CD4-positive, CD25-positive, alpha-beta regulatory T cell (primary cell): Measurements from ENCODE around the gene DIPK1B. TPM values are rescaled to one million over a fixed set of nuclear protein-coding genes. Genes with fewer than 3 reads are reported as not detected.
"Not testable (repeated sequence)": the region's sequence is repeated elsewhere in the genome, so short reads cannot be mapped to it uniquely, and the experiment has no call there.

ENCODE experiments used
- ATAC-seq, 2 donors: fragments of 150-1000 bp; cut with Tn5 transposase; one replicate each; pipeline ENCODE4 v1.10.0; 2021; ENCODE audit warnings: low read depth in 2 of 2, moderate number of reproducible peaks in 2 of 2, moderate library complexity in 1 of 2
- DNase-seq, 3 donors: peaks; one replicate each; pipeline versions ENCODE4 v3.0.0 to v3.0.0-alpha.2; 2012 to 2022; ENCODE audit warnings: mixed read lengths in 1 of 3
- H3K27ac ChIP-seq: one replicate; pipeline ENCODE4 v1.7.0; 2013; ENCODE audit warnings: mild to moderate bottlenecking, low read length; ENCODE audit not compliant: insufficient read depth, poor library complexity, severe bottlenecking
- H3K27me3 ChIP-seq: one replicate; pipeline ENCODE4 v1.7.0; 2013; ENCODE audit warnings: low read length; ENCODE audit not compliant: control insufficient read depth, insufficient read depth
- H3K36me3 ChIP-seq: one replicate; pipeline ENCODE4 v1.7.0; 2013; ENCODE audit warnings: mild to moderate bottlenecking, low read length, moderate library complexity; ENCODE audit not compliant: control insufficient read depth, insufficient read depth
- H3K4me1 ChIP-seq: 2 replicates; pipeline ENCODE4 v1.7.0; 2013; ENCODE audit warnings: mild to moderate bottlenecking, low read length; ENCODE audit not compliant: insufficient read depth, control insufficient read depth, poor library complexity, severe bottlenecking
- H3K4me3 ChIP-seq: one replicate; pipeline ENCODE4 v1.7.0; 2013; ENCODE audit warnings: low read depth, mild to moderate bottlenecking, low read length, moderate library complexity
- H3K9me3 ChIP-seq, 2 experiments: 1 replicate in 1 of 2; 2 replicates in 1 of 2; pipeline ENCODE4 v1.7.0; 2013; ENCODE audit warnings: low read length in 2 of 2, mild to moderate bottlenecking in 1 of 2, moderate library complexity in 1 of 2; ENCODE audit not compliant: control insufficient read depth in 2 of 2
- H3K27ac Mint-ChIP-seq, 3 donors: one replicate each; pipeline ENCODE4 v1.8.0; 2020 to 2022; ENCODE audit warnings: mild to moderate bottlenecking in 3 of 3, mixed read lengths in 3 of 3, moderate library complexity in 2 of 3
- H3K27me3 Mint-ChIP-seq: one replicate; pipeline ENCODE4 v1.8.0; 2022; ENCODE audit warnings: mild to moderate bottlenecking, mixed read lengths
- H3K36me3 Mint-ChIP-seq: one replicate; pipeline ENCODE4 v1.8.0; 2020; ENCODE audit warnings: mixed read lengths
- H3K4me1 Mint-ChIP-seq, 4 donors: one replicate each; pipeline ENCODE4 v1.8.0; 2020 to 2022; ENCODE audit warnings: mixed read lengths in 4 of 4, mild to moderate bottlenecking in 1 of 4
- H3K4me3 Mint-ChIP-seq, 4 donors: one replicate each; pipeline ENCODE4 v1.8.0; 2020 to 2022; ENCODE audit warnings: mild to moderate bottlenecking in 4 of 4, mixed read lengths in 4 of 4, moderate library complexity in 3 of 4
- H3K9me3 Mint-ChIP-seq, 7 donors: one replicate each; pipeline ENCODE4 v1.8.0; 2020 to 2022; ENCODE audit warnings: mixed read lengths in 7 of 7, mild to moderate bottlenecking in 3 of 7, moderate library complexity in 2 of 7
- polyA plus RNA-seq, 4 donors: library from polyadenylated mRNA; unstranded; fragments of 300-500 nt; fragmentation: Illumina TruSeq; gene quantifications; one replicate each; pipeline ENCODE4 v1.2.3, GENCODE V29; 2021
- total RNA-seq: library from RNA; stranded (reverse); gene quantifications from one replicate; pipeline ENCODE4 v1.2.3, GENCODE V29; 2022

DIPK1B gene
- total and polyA plus RNA-seq, 5 donors from 2014 or later, result 0.16 to 1.3 TPM; not detected in 3

DNA sequence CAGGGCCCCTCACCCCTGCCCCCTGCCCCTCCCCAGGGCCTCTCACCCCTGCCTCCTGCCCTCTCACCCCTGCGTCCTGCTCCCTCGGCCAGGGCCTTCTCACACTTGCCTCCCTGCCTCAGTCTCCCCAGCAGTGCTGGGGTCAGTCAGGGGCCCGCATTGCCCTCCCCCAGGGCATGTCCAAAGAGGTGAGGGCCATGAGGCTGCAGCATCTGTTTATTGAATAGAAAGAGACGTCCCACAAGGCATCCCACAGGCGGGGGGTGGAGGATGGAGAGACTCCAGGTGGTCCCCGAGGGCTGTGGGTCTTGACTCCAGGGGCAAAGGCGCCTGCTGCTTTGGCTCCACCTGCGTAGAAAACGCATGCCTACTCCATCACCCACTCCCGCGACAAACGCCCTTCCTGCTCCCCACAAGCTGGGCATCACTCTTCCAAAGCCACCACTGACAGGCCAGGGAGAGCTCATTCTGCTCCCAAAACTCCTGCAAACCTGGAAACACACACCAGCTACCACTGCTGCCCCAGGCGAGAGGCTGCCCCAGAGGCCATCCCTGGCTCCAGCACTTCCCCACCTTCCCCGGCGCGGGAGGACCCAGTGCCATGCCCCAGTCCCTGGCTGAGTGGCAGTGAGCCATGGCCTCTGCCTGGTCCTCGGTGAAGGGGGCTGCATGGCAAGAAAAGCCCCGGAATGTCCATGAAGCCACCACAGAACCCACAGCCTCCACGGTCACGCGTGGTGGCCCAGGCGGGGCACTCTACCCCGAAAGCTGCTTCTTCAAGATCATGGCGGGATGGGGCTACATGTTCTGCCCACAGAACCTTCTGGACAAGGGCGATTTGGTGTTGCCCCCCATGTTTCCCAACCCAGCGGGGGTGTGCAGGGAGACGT lies 47.3 kb downstream of the DIPK1B start:
- DNase-seq (no peak), ATAC-seq (no peak)
- Histone ChIP-seq H3K27me3 (no peaks in the 10 kb centered on the region), H3K4me1 (no peaks in the 10 kb centered on the region), H3K4me3 (no peak overlapping the region), H3K9me3 (peaks cover 0 to 2% of the 10 kb centered on the region in 2 experiments), H3K27ac (no peak overlapping the region), H3K36me3 (no peaks in the 10 kb centered on the region)
- Mint-ChIP-seq H3K4me3 (no peak overlapping the region), H3K27me3 (no peaks in the 10 kb centered on the region), H3K36me3 (no peaks in the 10 kb centered on the region), H3K4me1 (peaks cover 0 to 5% (median 0%) of the 10 kb centered on the region in 4 donors), H3K27ac (no peak overlapping the region), H3K9me3 (peaks cover 0 to 3% (median 0%) of the 10 kb centered on the region in 7 donors)

DNA sequence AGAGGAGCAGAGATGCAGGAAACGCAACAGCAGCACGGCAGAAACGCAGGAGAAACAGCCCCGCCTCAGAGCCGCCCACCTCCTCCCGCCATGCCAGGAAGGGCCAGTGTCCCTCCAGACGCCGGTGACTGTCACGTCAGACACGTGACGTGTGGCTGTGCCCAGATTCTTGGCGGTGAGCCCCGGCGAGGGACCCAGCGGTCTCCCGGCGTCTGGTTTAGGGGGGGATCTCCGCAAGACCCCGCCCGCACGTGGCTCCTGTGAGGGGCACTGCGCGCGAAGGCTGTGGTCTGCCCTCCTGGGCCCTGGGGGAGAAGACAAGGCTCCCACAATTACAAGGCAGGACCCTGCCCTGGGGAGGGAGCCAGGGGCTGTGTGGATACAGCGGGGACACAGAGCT lies 48.1 kb downstream of the DIPK1B start:
- no peaks in the 10 kb centered on the region for H3K27me3 ChIP-seq
- DNase-seq (no peak), ATAC-seq (no peak)
- Mint-ChIP-seq H3K4me3 (no peak overlapping the region), H3K36me3 (no peaks in the 10 kb centered on the region), H3K9me3 (peaks cover 0 to 3% (median 0%) of the 10 kb centered on the region in 7 donors), H3K27me3 (no peaks in the 10 kb centered on the region), H3K4me1 (peaks cover 0 to 5% (median 0%) of the 10 kb centered on the region in 4 donors), H3K27ac (no peak overlapping the region)
- H3K27ac ChIP-seq, result no peak overlapping the region
- H3K9me3 ChIP-seq, result peaks cover 0 to 2% of the 10 kb centered on the region in 2 experiments
- no peaks in the 10 kb centered on the region for H3K36me3 ChIP-seq
- H3K4me1 ChIP-seq, result peaks cover 3% of the 10 kb centered on the region
- no peak overlapping the region for H3K4me3 ChIP-seq

DNA sequence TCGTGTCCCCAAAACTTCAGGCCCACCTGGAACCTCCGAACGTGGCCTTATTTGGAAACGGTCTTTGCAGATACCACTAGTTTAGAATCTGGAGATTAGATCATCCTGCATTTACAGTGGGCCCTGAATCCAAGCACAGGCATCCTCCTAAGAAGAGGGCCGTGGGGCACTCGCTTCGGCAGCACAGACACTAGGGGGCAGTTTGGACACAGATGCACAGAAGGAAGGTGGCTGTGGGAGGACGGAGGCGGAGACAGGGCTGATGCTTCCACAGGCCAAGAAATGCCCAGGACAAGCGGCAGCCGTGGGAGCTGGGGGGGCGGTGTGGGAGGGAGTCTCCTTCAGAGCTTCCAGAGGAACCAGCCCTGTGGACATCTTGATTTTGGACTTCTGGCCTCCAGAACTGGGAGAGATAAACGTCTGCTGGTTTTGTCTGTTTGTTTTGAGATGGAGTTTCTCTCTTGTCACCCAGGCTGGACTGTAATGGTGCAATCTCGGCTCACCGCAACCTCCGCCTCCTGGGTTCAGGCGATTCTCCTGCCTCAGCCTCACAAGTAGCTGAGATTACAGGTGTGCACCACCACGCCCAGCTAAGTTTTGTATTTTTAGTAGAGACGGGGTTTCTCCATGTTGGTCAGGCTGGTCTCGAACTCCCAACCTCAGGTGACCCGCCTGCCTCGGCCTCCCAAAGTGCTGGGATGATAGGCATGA lies 48.6 kb downstream of the DIPK1B start:
- H3K27me3 ChIP-seq, H3K4me3 Mint-ChIP-seq, H3K27me3 Mint-ChIP-seq, H3K4me1 ChIP-seq, H3K27ac ChIP-seq, H3K27ac Mint-ChIP-seq, H3K9me3 ChIP-seq, H3K36me3 Mint-ChIP-seq, H3K4me3 ChIP-seq, H3K9me3 Mint-ChIP-seq, ATAC-seq, H3K36me3 ChIP-seq: not testable (repeated sequence)
- H3K4me1 Mint-ChIP-seq, result peaks cover 0 to 11% (median 0%) of the 10 kb centered on the region in 4 donors
- DNase-seq, result peak in 1 of 3 donors; percentile 36

DNA sequence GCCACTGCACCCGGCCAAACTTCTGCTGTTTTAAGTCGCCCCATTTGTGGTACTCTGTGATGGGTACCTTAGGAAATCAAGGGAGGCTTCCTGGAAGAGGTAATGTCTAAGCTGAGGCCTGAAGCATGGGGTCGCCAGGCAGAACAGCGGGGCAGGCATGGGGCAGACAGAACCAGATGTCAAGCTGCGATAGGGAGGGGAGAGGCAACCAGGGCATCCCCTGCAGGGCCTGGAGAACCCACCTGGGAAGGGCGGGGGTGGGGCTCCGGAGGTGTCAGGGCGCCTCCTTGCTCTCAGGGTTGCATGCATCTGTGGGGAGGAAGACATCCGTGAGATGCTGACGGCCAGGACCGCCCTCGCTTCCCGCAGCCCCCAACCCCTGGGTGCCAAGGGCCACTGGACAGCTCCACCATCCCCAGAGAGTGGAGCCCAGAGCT lies 49.2 kb downstream of the DIPK1B start:
- H3K36me3 ChIP-seq, result no peaks in the 10 kb centered on the region
- H3K36me3 Mint-ChIP-seq, result no peaks in the 10 kb centered on the region
- peaks cover 0 to 16% (median 3%) of the 10 kb centered on the region in 4 donors for H3K4me1 Mint-ChIP-seq
- H3K27ac Mint-ChIP-seq, result no peak overlapping the region
- no peak overlapping the region for H3K4me3 ChIP-seq
- H3K27ac ChIP-seq, result no peak overlapping the region
- peaks cover 6% of the 10 kb centered on the region for H3K4me1 ChIP-seq
- peaks cover under 1% of the 10 kb centered on the region for H3K27me3 Mint-ChIP-seq
- no peaks in the 10 kb centered on the region for H3K9me3 Mint-ChIP-seq
- ATAC-seq, result no peak
- no peaks in the 10 kb centered on the region for H3K9me3 ChIP-seq
- H3K27me3 ChIP-seq, result no peaks in the 10 kb centered on the region
- no peak for DNase-seq
- no peak overlapping the region for H3K4me3 Mint-ChIP-seq

DNA sequence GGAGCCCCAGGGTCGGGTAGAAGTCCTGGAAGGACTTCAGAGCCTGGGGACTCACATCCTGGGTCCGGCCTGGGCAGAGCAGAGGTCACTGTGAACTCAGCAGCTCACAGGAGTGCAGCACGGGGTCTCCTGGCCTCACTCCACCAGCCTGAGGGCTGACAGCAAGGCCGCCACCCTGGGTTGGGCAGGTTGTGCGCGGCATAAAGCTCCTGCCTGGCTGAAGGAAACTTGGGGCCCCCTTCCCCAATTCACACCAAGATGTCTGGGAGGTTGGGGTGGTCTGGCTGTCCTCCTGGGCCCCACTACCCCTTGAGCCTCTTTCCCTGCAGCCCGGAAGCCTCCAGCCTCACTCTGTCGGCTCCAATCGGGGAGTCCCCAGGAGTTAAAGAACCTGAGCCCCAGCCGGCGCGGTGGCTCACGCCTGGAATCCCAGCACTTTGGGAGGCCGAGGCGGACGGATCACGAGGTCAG lies 49.9 kb downstream of the DIPK1B start:
- H3K4me1 ChIP-seq, result peaks cover 11% of the 10 kb centered on the region
- no peak overlapping the region for H3K27ac Mint-ChIP-seq
- DNase-seq (no peak), ATAC-seq (no peak)
- H3K4me3 Mint-ChIP-seq, result no peak overlapping the region
- H3K27ac ChIP-seq, result no peak overlapping the region
- no peaks in the 10 kb centered on the region for H3K36me3 ChIP-seq
- peaks cover 6 to 22% (median 9%) of the 10 kb centered on the region in 4 donors for H3K4me1 Mint-ChIP-seq
- peaks cover 7% of the 10 kb centered on the region for H3K27me3 Mint-ChIP-seq
- no peaks in the 10 kb centered on the region for H3K36me3 Mint-ChIP-seq
- H3K4me3 ChIP-seq, result no peak overlapping the region
- H3K9me3 Mint-ChIP-seq, result no peaks in the 10 kb centered on the region
- no peaks in the 10 kb centered on the region for H3K9me3 ChIP-seq
- H3K27me3 ChIP-seq, result no peaks in the 10 kb centered on the region

DNA sequence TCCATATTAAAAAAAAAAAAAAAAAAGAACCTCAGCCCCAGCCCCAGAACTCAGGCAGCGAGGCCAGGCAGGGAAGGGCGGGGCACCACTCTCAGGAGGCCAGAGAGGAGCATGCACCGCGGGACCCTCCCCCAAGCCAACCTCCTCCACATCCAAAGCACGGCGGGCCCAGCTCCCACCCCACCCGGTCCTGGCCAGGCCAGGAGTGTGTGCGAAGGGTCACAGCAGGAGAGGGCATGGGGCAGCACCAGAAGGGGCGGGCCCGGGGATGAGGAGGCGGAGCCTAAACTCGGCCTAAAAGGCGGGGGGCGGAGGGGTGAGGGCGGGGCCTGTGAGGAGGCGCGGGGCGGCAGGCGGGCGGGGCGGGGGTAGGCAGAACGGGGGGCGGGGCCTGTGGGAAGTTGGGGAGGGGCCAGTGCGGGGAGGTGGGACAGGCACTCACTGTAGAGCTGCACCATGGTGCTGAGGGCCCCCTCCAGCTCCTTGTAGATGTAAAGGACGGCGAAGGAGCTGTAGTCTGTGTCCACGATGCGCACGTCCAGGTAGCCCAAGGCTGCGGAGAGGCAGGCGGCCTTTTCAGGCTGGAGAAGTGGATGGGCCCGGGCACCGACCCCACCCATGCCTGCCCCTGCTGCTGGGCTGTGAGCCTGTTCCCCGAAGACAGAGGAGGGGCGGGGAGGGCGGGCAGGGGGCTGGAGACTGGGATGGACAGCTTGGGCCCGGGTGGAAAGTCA lies 50.7 kb downstream of the DIPK1B start:
- no peaks in the 10 kb centered on the region for H3K9me3 Mint-ChIP-seq
- H3K4me1 Mint-ChIP-seq, result peaks cover 6 to 22% (median 9%) of the 10 kb centered on the region in 4 donors
- H3K36me3 Mint-ChIP-seq, result no peaks in the 10 kb centered on the region
- Histone ChIP-seq H3K4me3 (no peak overlapping the region), H3K36me3 (no peaks in the 10 kb centered on the region), H3K27me3 (peaks cover 3% of the 10 kb centered on the region), H3K27ac (no peak overlapping the region), H3K4me1 (peaks cover 11% of the 10 kb centered on the region), H3K9me3 (no peaks in the 10 kb centered on the region)
- DNase-seq, result peak in 2 of 3 donors; percentile 39 to 50
- no peak for ATAC-seq
- H3K27ac Mint-ChIP-seq, result no peak overlapping the region
- peaks cover 7% of the 10 kb centered on the region for H3K27me3 Mint-ChIP-seq
- no peak overlapping the region for H3K4me3 Mint-ChIP-seq

DNA sequence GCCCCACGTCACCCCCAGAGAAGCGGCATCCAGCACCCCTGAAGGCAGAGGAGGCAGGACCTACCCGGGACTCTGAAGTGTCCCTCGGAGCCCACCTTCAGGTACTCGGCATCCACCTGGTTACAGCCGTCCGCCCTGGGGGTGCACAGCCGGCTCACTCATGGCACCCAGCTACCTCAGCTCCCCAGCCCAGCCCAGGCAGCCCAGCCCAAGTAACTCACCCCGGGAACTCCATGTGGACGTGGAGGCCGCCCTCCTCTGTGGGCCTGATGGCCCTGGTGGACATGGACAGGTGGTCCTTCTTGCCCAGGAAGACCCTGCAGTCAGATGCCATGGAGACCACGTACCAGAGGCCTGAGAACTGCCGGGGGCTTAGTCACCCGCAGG lies 51.3 kb downstream of the DIPK1B start:
- Histone ChIP-seq H3K27ac (no peak overlapping the region), H3K4me1 (peaks cover 11% of the 10 kb centered on the region), H3K27me3 (peaks cover 3% of the 10 kb centered on the region), H3K9me3 (no peaks in the 10 kb centered on the region), H3K4me3 (no peak overlapping the region), H3K36me3 (no peaks in the 10 kb centered on the region)
- Mint-ChIP-seq H3K4me3 (no peak overlapping the region), H3K9me3 (no peaks in the 10 kb centered on the region), H3K4me1 (peaks cover 6 to 22% (median 9%) of the 10 kb centered on the region in 4 donors), H3K27ac (no peak overlapping the region), H3K36me3 (no peaks in the 10 kb centered on the region), H3K27me3 (peaks cover 7% of the 10 kb centered on the region)
- DNase-seq, result no peak
- no peak for ATAC-seq
